GM23248 (cell line): Measurements from ENCODE around the gene TGM3. TPM values are rescaled to one million over a fixed set of nuclear protein-coding genes. Genes with fewer than 3 reads are reported as not detected.
A peak's percentile ranks its signal among the peaks of the same experiment; 100 is the strongest.

Source experiments
- DNase-seq: peaks from one replicate; pipeline ENCODE4 v3.0.0-alpha.2; 2015
- H2AFZ ChIP-seq: fragments of 200-600 bp; sonication (generic); 2 replicates; pipeline ENCODE4 v1.6.1; 2016; ENCODE audit warnings: antibody characterized with exemption
- H3F3A ChIP-seq: fragments of 200-600 bp; sonication (generic); 2 replicates; pipeline ENCODE4 v1.6.1; 2016; ENCODE audit warnings: mild to moderate bottlenecking, antibody characterized with exemption, mixed run types; ENCODE audit not compliant: insufficient read depth
- H3K27ac ChIP-seq: fragments of 200-600 bp; sonication (generic); 2 replicates; pipeline ENCODE4 v1.5.1; 2016; ENCODE audit warnings: mild to moderate bottlenecking
- H3K27me3 ChIP-seq: fragments of 200-600 bp; sonication (generic); replicated peaks from 2 replicates; pipeline ENCODE4 v1.6.1; 2016; ENCODE audit warnings: mild to moderate bottlenecking; ENCODE audit not compliant: insufficient read depth
- H3K36me3 ChIP-seq: fragments of 200-600 bp; sonication (generic); 2 replicates; pipeline ENCODE4 v1.6.1; 2016; ENCODE audit warnings: low read depth, mild to moderate bottlenecking
- H3K4me1 ChIP-seq: fragments of 200-600 bp; sonication (generic); 2 replicates; pipeline ENCODE4 v1.6.1; 2016; ENCODE audit warnings: mild to moderate bottlenecking; ENCODE audit not compliant: insufficient read depth
- H3K4me2 ChIP-seq: fragments of 200-600 bp; sonication (generic); one replicate; pipeline ENCODE4 v1.6.1; 2016; ENCODE audit warnings: mild to moderate bottlenecking; ENCODE audit not compliant: unreplicated experiment
- H3K4me3 ChIP-seq: fragments of 200-600 bp; sonication (generic); 2 replicates; pipeline ENCODE4 v1.5.1; 2016; ENCODE audit warnings: mild to moderate bottlenecking
- H3K79me2 ChIP-seq: fragments of 200-600 bp; sonication (generic); 2 replicates; pipeline ENCODE4 v1.6.1; 2016; ENCODE audit warnings: mild to moderate bottlenecking; ENCODE audit not compliant: insufficient read depth
- H3K9ac ChIP-seq: fragments of 200-600 bp; sonication (generic); 2 replicates; pipeline ENCODE4 v1.6.1; 2016; ENCODE audit warnings: mild to moderate bottlenecking
- H3K9me2 ChIP-seq: fragments of 200-600 bp; sonication (generic); 2 replicates; pipeline ENCODE4 v1.6.1; 2016; ENCODE audit warnings: mixed run types, mild to moderate bottlenecking, moderate library complexity; ENCODE audit not compliant: insufficient read depth
- H3K9me3 ChIP-seq: fragments of 200-600 bp; sonication (generic); one replicate; pipeline ENCODE4 v1.6.1; 2017; ENCODE audit warnings: low read depth
- H4K20me1 ChIP-seq: fragments of 200-600 bp; sonication (generic); 2 replicates; pipeline ENCODE4 v1.6.0; 2016; ENCODE audit not compliant: insufficient read depth
- EZH2 ChIP-seq: fragments of 200-600 bp; sonication (generic); IDR thresholded peaks from 2 replicates; pipeline ENCODE4 v1.6.1; 2018; ENCODE audit warnings: antibody characterized with exemption, mild to moderate bottlenecking; ENCODE audit not compliant: insufficient read depth, poor library complexity, severe bottlenecking
- EZH2phosphoT487 ChIP-seq: fragments of 200-600 bp; sonication (generic); IDR thresholded peaks from 2 replicates; pipeline ENCODE4 v1.6.1; 2018; ENCODE audit warnings: antibody characterized with exemption, moderate library complexity, mild to moderate bottlenecking, low read depth; ENCODE audit not compliant: insufficient read depth
- WGBS, 2 experiments: methylation state at CpG; one replicate each; pipeline ENCODE4 v1.1.6; 2015 to 2017; ENCODE audit warnings: low lambda C conversion rate in 2 of 2, low coverage in 1 of 2; ENCODE audit errors: missing lambda C conversion rate in 2 of 2; 5-methylcytosine and 5-hydroxymethylcytosine counted together
- in situ Hi-C: fragments of 300-500 bp; cut with MboI; formaldehyde crosslinking; loops from 2 replicates; pipeline ENCODE4 v1.15.0; 2020
- polyA plus RNA-seq: library from polyadenylated mRNA; unstranded; fragments of >200 nt; fragmentation: Nextera tagmentation; extraction: Ambion mirVana; gene quantifications from 2 replicates; pipeline ENCODE4 v1.2.1, GENCODE V29; 2016
- total RNA-seq: library from RNA; depleted of rRNA; stranded (reverse); fragments of >200 nt; shearing (Covaris generic); gene quantifications from 2 replicates; pipeline ENCODE4 v1.2.3, GENCODE V29; 2014

TGM3 gene
- total and polyA plus RNA-seq, 2 experiments from 2014 or later: 0.11 to 0.25 TPM

GRCh38 chr20:2364044-2364443, 68.2 kb downstream of the TGM3 start:
- H3K27ac ChIP-seq: peak overlapping the region; percentile 16; the same call in 1 of the 2 replicates
- H2AFZ ChIP-seq: no peak overlapping the region
- 47 to 54% methylated on average over 4 of the region's 4 CpGs for WGBS, 2 experiments
- no peak overlapping the region for H3K4me3 ChIP-seq
- no peaks in the 10 kb centered on the region for H3K79me2 ChIP-seq
- TF ChIP-seq EZH2phosphoT487: no peak
- no peaks in the 10 kb centered on the region for H3K9me2 ChIP-seq
- in situ Hi-C loops: no loop called here
- no peak overlapping the region for H3K9ac ChIP-seq
- no peaks in the 10 kb centered on the region for H3K27me3 ChIP-seq
- H3K9me3 ChIP-seq: peaks cover 7% of the 10 kb centered on the region
- H3K36me3 ChIP-seq: 0 out of 2 replicates have a peak, but pooled peaks cover 4% of the 10 kb centered on the region
- peak overlapping the region; percentile 13 for H3K4me2 ChIP-seq
- no peaks in the 10 kb centered on the region for H4K20me1 ChIP-seq
- 0 out of 2 replicates have a peak, but pooled peaks cover 5% of the 10 kb centered on the region for H3F3A ChIP-seq
- peaks cover 10% of the 10 kb centered on the region for H3K4me1 ChIP-seq
- peak; percentile 87 for DNase-seq

- H3F3A ChIP-seq: 0 out of 2 replicates have a peak, but pooled peaks cover 5% of the 10 kb centered on the region
- in situ Hi-C loops: no loop called here
- no peak overlapping the region for H3K4me3 ChIP-seq
- H3K9me2 ChIP-seq: no peaks in the 10 kb centered on the region
- H3K27ac ChIP-seq: no peak overlapping the region
- no peak overlapping the region for H3K9ac ChIP-seq
- no peak overlapping the region for H2AFZ ChIP-seq
- H3K9me3 ChIP-seq: peaks cover 7% of the 10 kb centered on the region
- no peaks in the 10 kb centered on the region for H4K20me1 ChIP-seq
- TF ChIP-seq EZH2phosphoT487 (no peak), EZH2 (no peak)
- no peaks in the 10 kb centered on the region for H3K27me3 ChIP-seq
- no peak for DNase-seq
- peaks cover 10% of the 10 kb centered on the region for H3K4me1 ChIP-seq
- H3K4me2 ChIP-seq: no peak overlapping the region
- 0 out of 2 replicates have a peak, but pooled peaks cover 4% of the 10 kb centered on the region for H3K36me3 ChIP-seq
- no peaks in the 10 kb centered on the region for H3K79me2 ChIP-seq
- WGBS, 2 experiments: 71 to 78% methylated on average over 2 of the region's 2 CpGs
These were observed 69.3 kb downstream of the TGM3 start for GRCh38 chr20:2365091-2365490.

- Histone ChIP-seq H3K4me2 (no peak overlapping the region), H3K27me3 (no peaks in the 10 kb centered on the region), H3K9me2 (no peaks in the 10 kb centered on the region), H3K27ac (no peak overlapping the region), H3K4me3 (no peak overlapping the region), H3K4me1 (peaks cover 10% of the 10 kb centered on the region), H3F3A (0 out of 2 replicates have a peak, but pooled peaks cover 5% of the 10 kb centered on the region), H3K36me3 (0 out of 2 replicates have a peak, but pooled peaks cover 2% of the 10 kb centered on the region), H3K9ac (no peak overlapping the region), H2AFZ (no peak overlapping the region), H3K79me2 (no peaks in the 10 kb centered on the region), H3K9me3 (peaks cover 4% of the 10 kb centered on the region), H4K20me1 (no peaks in the 10 kb centered on the region)
- TF ChIP-seq EZH2phosphoT487 (no peak), EZH2 (no peak)
- WGBS, 2 experiments: 36 to 40% methylated on average over 3 of the region's 3 CpGs
- DNase-seq: no peak
- in situ Hi-C loops: no loop called here
These were observed 69.9 kb downstream of the TGM3 start for GRCh38 chr20:2365666-2366065.

- TF ChIP-seq EZH2phosphoT487 (no peak), EZH2 (no peak)
- no peak overlapping the region for H3K4me3 ChIP-seq
- H3K79me2 ChIP-seq: no peaks in the 10 kb centered on the region
- H3K4me1 ChIP-seq: peaks cover 7% of the 10 kb centered on the region
- no peaks in the 10 kb centered on the region for H3K9me2 ChIP-seq
- no peaks in the 10 kb centered on the region for H3K9me3 ChIP-seq
- H4K20me1 ChIP-seq: no peaks in the 10 kb centered on the region
- in situ Hi-C loops: no loop called here
- WGBS, 2 experiments: 5% methylated on average over 1 of the region's 1 CpG
- no peak overlapping the region for H3K4me2 ChIP-seq
- H3K27ac ChIP-seq: no peak overlapping the region
- DNase-seq: no peak
- no peak overlapping the region for H2AFZ ChIP-seq
- 0 out of 2 replicates have a peak, but pooled peaks cover 5% of the 10 kb centered on the region for H3F3A ChIP-seq
- no peak overlapping the region for H3K9ac ChIP-seq
- no peaks in the 10 kb centered on the region for H3K36me3 ChIP-seq
- 0 out of 2 replicates have a peak, but pooled peaks cover 5% of the 10 kb centered on the region for H3K27me3 ChIP-seq
These were observed 72.8 kb downstream of the TGM3 start for GRCh38 chr20:2368621-2369020.

GRCh38 chr20:2373098-2373497, 77.3 kb downstream of the TGM3 start:
- Histone ChIP-seq H3K4me1 (no peaks in the 10 kb centered on the region), H3K79me2 (no peaks in the 10 kb centered on the region), H3F3A (no peaks in the 10 kb centered on the region), H3K9me3 (no peaks in the 10 kb centered on the region), H3K9me2 (no peaks in the 10 kb centered on the region), H3K4me2 (no peak overlapping the region), H2AFZ (no peak overlapping the region), H3K27me3 (0 out of 2 replicates have a peak, but pooled peaks cover 5% of the 10 kb centered on the region), H3K36me3 (no peaks in the 10 kb centered on the region), H3K4me3 (no peak overlapping the region), H4K20me1 (no peaks in the 10 kb centered on the region), H3K27ac (no peak overlapping the region), H3K9ac (no peak overlapping the region)
- in situ Hi-C loops: no loop called here
- no peak for DNase-seq
- TF ChIP-seq EZH2phosphoT487 (no peak), EZH2 (no peak)
